MCF 10A (cell line): ENCODE measurements around the gene CES3. TPM values are rescaled to one million over a fixed set of nuclear protein-coding genes. Genes with fewer than 3 reads are reported as not detected.

Experiments
- BruUV-seq: library from RNA; stranded (reverse); fragments of 400-500 nt; replicated peaks from 2 replicates; lab custom pipeline; 2021; lab: Mats Ljungman, UMichigan
- CTCF ChIA-PET: fragments of 300-600 bp; sonication (Branson Sonifier 250); formaldehyde crosslinking; extraction: SDS; loops from one replicate; lab custom pipeline; 2021; ENCODE audit warnings: antibody characterized with exemption, inconsistent platforms; lab: Yijun Ruan, JAX
- POLR2A ChIA-PET: fragments of 300-600, 350-650 bp; sonication (Branson Sonifier 250); formaldehyde crosslinking; extraction: SDS; loops from one replicate; lab custom pipeline; 2020; ENCODE audit warnings: antibody characterized with exemption, inconsistent platforms; lab: Yijun Ruan, JAX
- DNase-seq: peaks from one replicate; pipeline ENCODE4 v3.0.0-alpha.2; 2018; ENCODE audit not compliant: unreplicated experiment
- H3K27ac Mint-ChIP-seq: one replicate; pipeline ENCODE4 v1.8.0; 2022; ENCODE audit warnings: mild to moderate bottlenecking, low read depth, mixed read lengths; ENCODE audit not compliant: unreplicated experiment
- H3K27me3 Mint-ChIP-seq: one replicate; pipeline ENCODE4 v1.8.0; 2022; ENCODE audit warnings: mixed read lengths; ENCODE audit not compliant: insufficient read depth, unreplicated experiment
- H3K36me3 Mint-ChIP-seq: one replicate; pipeline ENCODE4 v1.8.0; 2022; ENCODE audit warnings: mild to moderate bottlenecking, moderate library complexity, mixed read lengths; ENCODE audit not compliant: insufficient read depth, unreplicated experiment
- H3K4me1 Mint-ChIP-seq: one replicate; pipeline ENCODE4 v1.8.0; 2022; ENCODE audit warnings: mixed read lengths; ENCODE audit not compliant: insufficient read depth, unreplicated experiment
- H3K4me3 Mint-ChIP-seq: one replicate; pipeline ENCODE4 v1.8.0; 2022; ENCODE audit warnings: mild to moderate bottlenecking, moderate library complexity, mixed read lengths; ENCODE audit not compliant: unreplicated experiment
- H3K9me3 Mint-ChIP-seq: one replicate; pipeline ENCODE4 v1.8.0; 2022; ENCODE audit warnings: mixed read lengths; ENCODE audit not compliant: unreplicated experiment
- CTCF ChIP-seq: fragments of 200-600 bp; IDR thresholded peaks from one replicate; pipeline ENCODE4 v1.8.0; 2022; ENCODE audit warnings: antibody characterized with exemption, mild to moderate bottlenecking; ENCODE audit not compliant: unreplicated experiment
- intact Hi-C: fragments of 100-400 bp; cut with micrococcal nuclease; formaldehyde crosslinking; loops from 2 replicates; pipeline ENCODE4 v1.14.1; 2022
- total RNA-seq: library from RNA; stranded (reverse); gene quantifications from 2 replicates; pipeline ENCODE4 v1.2.3, GENCODE V29; 2022

Gene CES3
- total RNA-seq, 1 experiment from 2014 or later: 0.65 TPM

DNA sequence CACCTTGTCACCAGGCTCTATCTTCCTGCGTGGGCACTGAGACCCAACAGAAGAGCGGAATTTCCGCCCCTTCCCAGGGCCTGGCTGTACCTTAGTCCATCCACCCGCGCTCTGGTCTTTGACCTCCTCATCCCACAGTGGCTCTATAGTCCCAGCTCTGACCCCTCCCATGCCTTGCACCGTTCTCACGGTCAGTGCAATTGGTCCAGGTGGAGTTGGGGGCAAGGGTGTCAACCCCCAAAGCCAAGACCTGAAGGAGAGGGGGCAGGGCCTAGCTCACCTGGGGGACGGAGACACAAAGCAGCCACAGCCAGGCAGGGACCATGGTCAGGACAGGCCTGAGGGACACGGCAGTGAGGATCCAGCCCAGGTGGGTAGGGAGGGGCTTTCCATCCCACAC is 43.3 kb upstream of the CES3 start:
- Mint-ChIP-seq H3K4me3 (no peak overlapping the region), H3K4me1 (peaks cover 6% of the 10 kb centered on the region), H3K36me3 (no peaks in the 10 kb centered on the region), H3K27ac (no peak overlapping the region), H3K9me3 (no peaks in the 10 kb centered on the region), H3K27me3 (no peaks in the 10 kb centered on the region)
- no TSS peak for BruUV-seq
- CTCF ChIA-PET: interaction anchor here (0.7 to 3.1 kb wide), 6 partner anchors 8 to 157 kb away, joined by 3 to 23 read pairs (median 3); no protein-coding TSS in a partner anchor
- no peak for DNase-seq
- no peak for TF ChIP-seq CTCF
- POLR2A ChIA-PET: interaction anchor here (0.6 to 1.7 kb wide), 2 partner anchors 11 to 28 kb away, joined by 3 to 6 read pairs; no protein-coding TSS in a partner anchor
- intact Hi-C loops: no loop called here

GRCh38 chr16:66918355-66918754 is 42.7 kb upstream of the CES3 start:
- Mint-ChIP-seq H3K9me3 (no peaks in the 10 kb centered on the region), H3K27me3 (no peaks in the 10 kb centered on the region), H3K36me3 (no peaks in the 10 kb centered on the region), H3K4me3 (no peak overlapping the region), H3K4me1 (peaks cover 9% of the 10 kb centered on the region), H3K27ac (no peak overlapping the region)
- ChIA-PET CTCF (interaction anchor here (0.5 to 4.2 kb wide), 10 partner anchors 9 to 156 kb away, joined by 3 to 25 read pairs (median 4); partner anchors contain the start of gene PDP2), POLR2A (interaction anchor here (0.6 to 1.7 kb wide), 2 partner anchors 10 to 29 kb away, joined by 3 to 6 read pairs; no protein-coding TSS in a partner anchor)
- no peak for TF ChIP-seq CTCF
- DNase-seq: no peak
- intact Hi-C loops: no loop called here
- BruUV-seq: no TSS peak

- ChIA-PET CTCF (interaction anchor here (0.5 to 4.2 kb wide), 9 partner anchors 8 to 240 kb away, joined by 3 to 25 read pairs (median 6); partner anchors contain the start of genes FBXL8, PDP2 and TRADD), POLR2A (interaction anchor here (0.6 to 2.0 kb wide), 8 partner anchors 9 to 653 kb away, joined by 3 to 11 read pairs (median 4); partner anchors contain the start of gene CIAO2B)
- Mint-ChIP-seq H3K27me3 (no peaks in the 10 kb centered on the region), H3K4me1 (peaks cover 16% of the 10 kb centered on the region), H3K27ac (no peak within 1 kb of the TSS), H3K9me3 (no peaks in the 10 kb centered on the region), H3K4me3 (no peak within 1 kb of the TSS), H3K36me3 (no peaks in the 10 kb centered on the region)
- no peak for TF ChIP-seq CTCF
- no TSS peak for BruUV-seq
- no peak for DNase-seq
- intact Hi-C loops: no loop called here
Measured at GRCh38 chr16:66918803-66919568, 42.1 kb upstream of the CES3 start, which contains the start of gene CDH16. Gene CDH16 (minus strand): TSS chr16:66918885. CDS start chr16:66918065, 820 bp downstream.
